ENCODE data around the gene ZNF532. TPM values are rescaled to one million over a fixed set of nuclear protein-coding genes. Genes with fewer than 3 reads are reported as not detected.
A peak's percentile ranks its signal among the peaks of the same experiment; 100 is the strongest.

The ZNF532 gene
- total and polyA plus RNA-seq, 4 experiments from 2014 or later, result 1.1 to 9.2 (median 7.8) TPM; not detected in 1

- no peak for DNase-seq
- Histone ChIP-seq H3K9me3 (ENCODE audit: control insufficient read depth in 1 of 2, low read length in 2 of 2) (no peaks in the 10 kb centered on the region), H3K27ac (ENCODE audit: low read depth, low read length) (no peak overlapping the region), H3K4me1 (ENCODE audit: insufficient read depth, low read length) (no peaks in the 10 kb centered on the region), H3K4me3 (ENCODE audit: low read length in 2 of 2) (no peak overlapping the region), H3K27me3 (ENCODE audit: insufficient read depth, low read length) (no peaks in the 10 kb centered on the region), H3K36me3 (ENCODE audit: insufficient read depth, low read length) (no peaks in the 10 kb centered on the region)
- Mint-ChIP-seq H3K27me3 (peaks cover 2 to 4% of the 10 kb centered on the region in 2 donors), H3K36me3 (no peaks in the 10 kb centered on the region), H3K4me3 (no peak overlapping the region), H3K4me1 (peaks cover 0 to 10% (median 2%) of the 10 kb centered on the region in 4 donors), H3K9me3 (no peaks in the 10 kb centered on the region), H3K27ac (peak overlapping the region in 1 of 7 donors; percentile 55)
- ChIA-PET POLR2A (ENCODE audit: partially characterized antibody) (no interaction called here), CTCF (ENCODE audit: partially characterized antibody) (no interaction called here)
- intact Hi-C loops (cut with micrococcal nuclease), result no loop called here
Measured at GRCh38 chr18:58965291-58966004, 100.8 kb downstream of the ZNF532 start.

GRCh38 chr18:58966005-58966677 lies 101.5 kb downstream of the ZNF532 start:
- Mint-ChIP-seq H3K4me1 (peaks cover 0 to 10% (median 2%) of the 10 kb centered on the region in 4 donors), H3K27ac (no peak overlapping the region), H3K9me3 (no peaks in the 10 kb centered on the region), H3K27me3 (peaks cover 2 to 6% of the 10 kb centered on the region in 2 donors), H3K4me3 (no peak overlapping the region), H3K36me3 (no peaks in the 10 kb centered on the region)
- H3K4me1 ChIP-seq (ENCODE audit: insufficient read depth, low read length), result no peaks in the 10 kb centered on the region
- no peak overlapping the region for H3K27ac ChIP-seq (ENCODE audit: low read depth, low read length)
- CTCF ChIA-PET (ENCODE audit: partially characterized antibody), result no interaction called here
- H3K9me3 ChIP-seq (ENCODE audit: control insufficient read depth in 1 of 2, low read length in 2 of 2), result no peaks in the 10 kb centered on the region
- no peaks in the 10 kb centered on the region for H3K36me3 ChIP-seq (ENCODE audit: insufficient read depth, low read length)
- no peaks in the 10 kb centered on the region for H3K27me3 ChIP-seq (ENCODE audit: insufficient read depth, low read length)
- POLR2A ChIA-PET (ENCODE audit: partially characterized antibody), result no interaction called here
- no peak for DNase-seq
- intact Hi-C loops (cut with micrococcal nuclease), result no loop called here
- no peak overlapping the region for H3K4me3 ChIP-seq (ENCODE audit: low read length in 2 of 2)

DNA sequence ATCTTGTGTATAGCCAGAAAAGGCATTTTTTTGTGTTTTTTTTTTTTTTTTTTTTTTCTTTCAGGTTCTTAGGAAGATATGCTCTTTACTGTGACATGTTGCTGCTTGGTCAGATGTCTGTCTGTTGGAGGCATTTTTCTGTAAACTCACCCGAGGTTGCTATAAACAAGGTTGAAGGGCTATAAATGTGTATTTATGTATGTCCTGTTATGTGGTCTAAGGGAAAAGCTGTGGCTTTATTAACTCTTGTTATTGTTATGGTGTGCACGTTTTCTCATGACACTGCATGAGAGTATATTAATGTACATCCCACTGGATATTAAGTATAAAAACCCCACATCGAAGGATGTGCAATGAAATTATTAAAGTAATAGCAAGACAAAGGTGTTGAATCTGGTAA lies 102.0 kb downstream of the ZNF532 start:
- Histone ChIP-seq H3K4me1 (ENCODE audit: insufficient read depth, low read length) (no peaks in the 10 kb centered on the region), H3K9me3 (ENCODE audit: control insufficient read depth in 1 of 2, low read length in 2 of 2) (no peaks in the 10 kb centered on the region), H3K27me3 (ENCODE audit: insufficient read depth, low read length) (no peaks in the 10 kb centered on the region), H3K4me3 (ENCODE audit: low read length in 2 of 2) (no peak overlapping the region), H3K36me3 (ENCODE audit: insufficient read depth, low read length) (no peaks in the 10 kb centered on the region), H3K27ac (ENCODE audit: low read depth, low read length) (no peak overlapping the region)
- ChIA-PET CTCF (ENCODE audit: partially characterized antibody) (no interaction called here), POLR2A (ENCODE audit: partially characterized antibody) (no interaction called here)
- H3K9me3 Mint-ChIP-seq, result no peaks in the 10 kb centered on the region
- H3K27me3 Mint-ChIP-seq, result peaks cover 0 to 6% of the 10 kb centered on the region in 2 donors
- no peaks in the 10 kb centered on the region for H3K36me3 Mint-ChIP-seq
- intact Hi-C loops (cut with micrococcal nuclease), result no loop called here
- H3K4me1 Mint-ChIP-seq, result peaks cover 0 to 10% (median 2%) of the 10 kb centered on the region in 4 donors
- no peak overlapping the region for H3K4me3 Mint-ChIP-seq
- no peak overlapping the region for H3K27ac Mint-ChIP-seq
- DNase-seq, result no peak

GRCh38 chr18:58967751-58968254 lies 103.1 kb downstream of the ZNF532 start:
- H3K4me1 ChIP-seq (ENCODE audit: insufficient read depth, low read length), result no peaks in the 10 kb centered on the region

GRCh38 chr18:58970943-58971790 lies 106.5 kb downstream of the ZNF532 start:
- Mint-ChIP-seq H3K9me3 (no peaks in the 10 kb centered on the region), H3K27ac (peak overlapping the region in 1 of 7 donors; percentile 20), H3K36me3 (no peaks in the 10 kb centered on the region), H3K4me1 (peaks cover 0 to 4% (median 0%) of the 10 kb centered on the region in 4 donors), H3K27me3 (peaks cover 0 to 14% of the 10 kb centered on the region in 2 donors), H3K4me3 (no peak overlapping the region)
- DNase-seq, result no peak
- no peaks in the 10 kb centered on the region for H3K4me1 ChIP-seq (ENCODE audit: insufficient read depth, low read length)
- no peak overlapping the region for H3K27ac ChIP-seq (ENCODE audit: low read depth, low read length)
- H3K9me3 ChIP-seq (ENCODE audit: control insufficient read depth in 1 of 2, low read length in 2 of 2), result no peaks in the 10 kb centered on the region
- CTCF ChIA-PET (ENCODE audit: partially characterized antibody), result no interaction called here
- H3K36me3 ChIP-seq (ENCODE audit: insufficient read depth, low read length), result no peaks in the 10 kb centered on the region
- intact Hi-C loops (cut with micrococcal nuclease), result no loop called here
- no peak overlapping the region for H3K4me3 ChIP-seq (ENCODE audit: low read length in 2 of 2)
- no peaks in the 10 kb centered on the region for H3K27me3 ChIP-seq (ENCODE audit: insufficient read depth, low read length)
- POLR2A ChIA-PET (ENCODE audit: partially characterized antibody), result no interaction called here

More at GRCh38 chr18:58967751-58968254, 103.1 kb downstream of the ZNF532 start:
- peaks cover 0 to 9% (median 2%) of the 10 kb centered on the region in 4 donors for H3K4me1 Mint-ChIP-seq
- no peaks in the 10 kb centered on the region for H3K36me3 ChIP-seq (ENCODE audit: insufficient read depth, low read length)
- intact Hi-C loops (cut with micrococcal nuclease), result no loop called here
- H3K27me3 Mint-ChIP-seq, result peaks cover 0 to 6% of the 10 kb centered on the region in 2 donors
- ChIA-PET CTCF (ENCODE audit: partially characterized antibody) (no interaction called here), POLR2A (ENCODE audit: partially characterized antibody) (no interaction called here)
- H3K27ac Mint-ChIP-seq, result no peak overlapping the region
- DNase-seq, result no peak
- H3K9me3 Mint-ChIP-seq, result no peaks in the 10 kb centered on the region
- H3K4me3 Mint-ChIP-seq, result no peak overlapping the region
- no peaks in the 10 kb centered on the region for H3K36me3 Mint-ChIP-seq
- H3K27ac ChIP-seq (ENCODE audit: low read depth, low read length), result no peak overlapping the region
- H3K27me3 ChIP-seq (ENCODE audit: insufficient read depth, low read length), result no peaks in the 10 kb centered on the region
- H3K9me3 ChIP-seq (ENCODE audit: control insufficient read depth in 1 of 2, low read length in 2 of 2), result no peaks in the 10 kb centered on the region
- no peak overlapping the region for H3K4me3 ChIP-seq (ENCODE audit: low read length in 2 of 2)

DNA sequence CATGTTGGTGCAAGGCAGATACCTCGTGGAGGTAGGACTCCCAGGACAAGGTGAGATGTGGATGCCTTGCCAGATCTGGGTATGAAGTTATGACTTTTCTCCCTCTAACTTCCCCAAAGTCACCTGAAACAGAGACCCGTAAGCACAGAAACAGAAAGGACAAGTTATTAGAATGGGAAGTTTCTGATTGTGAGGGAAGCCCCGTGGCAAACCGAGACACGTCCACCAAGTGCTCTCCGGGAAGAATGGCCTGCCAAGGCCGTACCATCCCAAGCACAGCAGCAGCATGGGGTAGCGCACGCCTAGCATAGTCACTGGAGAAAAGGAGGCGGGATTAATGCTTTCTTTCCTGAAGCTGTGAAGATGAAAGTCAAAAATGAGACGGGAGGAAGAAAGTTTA lies 110.6 kb downstream of the ZNF532 start:
- Histone ChIP-seq H3K27me3 (ENCODE audit: insufficient read depth, low read length) (no peaks in the 10 kb centered on the region), H3K4me3 (ENCODE audit: low read length in 2 of 2) (no peak overlapping the region), H3K9me3 (ENCODE audit: control insufficient read depth in 1 of 2, low read length in 2 of 2) (no peaks in the 10 kb centered on the region), H3K27ac (ENCODE audit: low read depth, low read length) (no peak overlapping the region), H3K4me1 (ENCODE audit: insufficient read depth, low read length) (no peaks in the 10 kb centered on the region), H3K36me3 (ENCODE audit: insufficient read depth, low read length) (no peaks in the 10 kb centered on the region)
- POLR2A ChIA-PET (ENCODE audit: partially characterized antibody), result no interaction called here
- intact Hi-C loops (cut with micrococcal nuclease), result no loop called here
- Mint-ChIP-seq H3K4me3 (no peak overlapping the region), H3K27ac (no peak overlapping the region), H3K36me3 (no peaks in the 10 kb centered on the region), H3K4me1 (peaks cover 0 to 4% (median 0%) of the 10 kb centered on the region in 4 donors), H3K27me3 (peaks cover 4 to 15% of the 10 kb centered on the region in 2 donors), H3K9me3 (no peaks in the 10 kb centered on the region)
- DNase-seq, result no peak
- CTCF ChIA-PET (ENCODE audit: partially characterized antibody), result no interaction called here

DNA sequence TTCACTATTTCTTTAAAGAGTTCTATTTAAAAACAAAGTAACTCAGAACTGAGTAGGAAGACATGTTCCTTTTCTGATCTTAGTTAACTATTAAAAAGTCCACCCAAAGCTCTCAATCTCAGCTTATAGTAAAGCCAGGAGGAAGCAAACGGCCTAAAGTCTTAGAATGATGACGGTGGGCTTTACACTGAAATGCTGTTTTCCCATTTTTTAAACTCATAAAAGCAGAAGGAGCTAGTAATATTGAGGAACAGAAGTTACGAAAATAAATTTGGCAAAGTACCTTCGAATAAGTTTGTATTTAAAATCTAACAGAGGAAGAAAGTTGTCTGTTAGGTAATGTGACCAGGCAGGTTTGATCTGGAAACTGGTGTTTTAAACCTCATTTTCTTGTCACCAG lies 111.1 kb downstream of the ZNF532 start:
- Mint-ChIP-seq H3K27me3 (peaks cover 4 to 13% of the 10 kb centered on the region in 2 donors), H3K36me3 (no peaks in the 10 kb centered on the region), H3K4me1 (peaks cover 0 to 4% (median 0%) of the 10 kb centered on the region in 4 donors), H3K9me3 (no peaks in the 10 kb centered on the region), H3K4me3 (no peak overlapping the region), H3K27ac (no peak overlapping the region)
- DNase-seq, result no peak
- CTCF ChIA-PET (ENCODE audit: partially characterized antibody), result no interaction called here
- Histone ChIP-seq H3K4me1 (ENCODE audit: insufficient read depth, low read length) (no peaks in the 10 kb centered on the region), H3K27me3 (ENCODE audit: insufficient read depth, low read length) (no peaks in the 10 kb centered on the region), H3K36me3 (ENCODE audit: insufficient read depth, low read length) (no peaks in the 10 kb centered on the region), H3K9me3 (ENCODE audit: control insufficient read depth in 1 of 2, low read length in 2 of 2) (no peaks in the 10 kb centered on the region), H3K27ac (ENCODE audit: low read depth, low read length) (no peak overlapping the region), H3K4me3 (ENCODE audit: low read length in 2 of 2) (no peak overlapping the region)
- POLR2A ChIA-PET (ENCODE audit: partially characterized antibody), result no interaction called here
- intact Hi-C loops (cut with micrococcal nuclease), result no loop called here

Measured in CD4-positive, alpha-beta memory T cell (primary cell).